AG04450 (cell line): Measurements from ENCODE around the gene NCKAP5L. TPM values are rescaled to one million over a fixed set of nuclear protein-coding genes. Genes with fewer than 3 reads are reported as not detected.
A peak's percentile ranks its signal among the peaks of the same experiment; 100 is the strongest.

Source experiments
- CTCF ChIA-PET: fragments of 300-600, 350-600 bp; formaldehyde crosslinking; extraction: SDS; loops from one replicate; lab custom pipeline; 2022; ENCODE audit warnings: antibody characterized with exemption, inconsistent platforms; lab: Charles Lee
- POLR2A ChIA-PET: fragments of 350-600 bp; formaldehyde crosslinking; extraction: SDS; loops from one replicate; lab custom pipeline; 2021; ENCODE audit warnings: antibody characterized with exemption, inconsistent platforms; lab: Yijun Ruan, JAX
- DNase-seq: peaks from one replicate; pipeline ENCODE4 v3.0.0-alpha.2; 2011; ENCODE audit warnings: low read depth, low spot score
- H3K27ac ChIP-seq: one replicate; pipeline ENCODE4 v1.5.1; 2012; ENCODE audit warnings: low read depth, low read length, control low read depth
- H3K27me3 ChIP-seq: one replicate; pipeline ENCODE4 v1.6.0; 2012; ENCODE audit warnings: low read length; ENCODE audit not compliant: control insufficient read depth, insufficient read depth
- H3K4me3 ChIP-seq: 2 replicates; pipeline ENCODE4 v1.5.1; 2011; ENCODE audit warnings: mild to moderate bottlenecking, low read depth, low read length, control low read depth
- H3K9me3 ChIP-seq: 2 replicates; pipeline ENCODE4 v1.5.1; 2012; ENCODE audit warnings: low read length; ENCODE audit not compliant: control insufficient read depth, insufficient read depth
- CTCF ChIP-seq: IDR thresholded peaks from 2 replicates; pipeline ENCODE4 v1.5.1; 2011; ENCODE audit warnings: low read depth, low read length, control low read depth, inconsistent platforms
- polyA plus RNA-seq: library from polyadenylated mRNA; depleted of rRNA; stranded (reverse); fragments of >200 nt; gene quantifications from 2 replicates; pipeline ENCODE4 v1.2.3, GENCODE V29; 2011

The NCKAP5L gene
- polyA plus RNA-seq, 1 experiment = 5.6 TPM

- H3K27me3 ChIP-seq = peaks cover 18% of the 10 kb centered on the region
- no peak for DNase-seq
- ChIA-PET POLR2A (interaction anchor here (1.1 to 1.4 kb wide), 4 partner anchors 41 to 198 kb away, joined by 3 to 7 read pairs (median 4); partner anchors contain the start of gene TMBIM6), CTCF (interaction anchor here (0.6 to 4.0 kb wide), 9 partner anchors 10 to 562 kb away, joined by 3 to 21 read pairs (median 5); no protein-coding TSS in a partner anchor)
- no peak overlapping the region for H3K4me3 ChIP-seq
- H3K9me3 ChIP-seq = no peaks in the 10 kb centered on the region
- no peak for TF ChIP-seq CTCF
- peak overlapping the region; percentile 65 for H3K27ac ChIP-seq
These were observed 40.2 kb upstream of the NCKAP5L start for GRCh38 chr12:49868449-49868848.

GRCh38 chr12:49867570-49868341 lies 39.5 kb upstream of the NCKAP5L start:
- Histone ChIP-seq H3K27me3 (peaks cover 23% of the 10 kb centered on the region), H3K27ac (no peak overlapping the region), H3K9me3 (no peaks in the 10 kb centered on the region), H3K4me3 (no peak overlapping the region)
- DNase-seq = no peak
- ChIA-PET CTCF (interaction anchor here (0.6 to 4.0 kb wide), 19 partner anchors 9 to 604 kb away, joined by 3 to 21 read pairs (median 5); partner anchors contain the start of gene BCDIN3D), POLR2A (no interaction called here)
- no peak for TF ChIP-seq CTCF

DNA sequence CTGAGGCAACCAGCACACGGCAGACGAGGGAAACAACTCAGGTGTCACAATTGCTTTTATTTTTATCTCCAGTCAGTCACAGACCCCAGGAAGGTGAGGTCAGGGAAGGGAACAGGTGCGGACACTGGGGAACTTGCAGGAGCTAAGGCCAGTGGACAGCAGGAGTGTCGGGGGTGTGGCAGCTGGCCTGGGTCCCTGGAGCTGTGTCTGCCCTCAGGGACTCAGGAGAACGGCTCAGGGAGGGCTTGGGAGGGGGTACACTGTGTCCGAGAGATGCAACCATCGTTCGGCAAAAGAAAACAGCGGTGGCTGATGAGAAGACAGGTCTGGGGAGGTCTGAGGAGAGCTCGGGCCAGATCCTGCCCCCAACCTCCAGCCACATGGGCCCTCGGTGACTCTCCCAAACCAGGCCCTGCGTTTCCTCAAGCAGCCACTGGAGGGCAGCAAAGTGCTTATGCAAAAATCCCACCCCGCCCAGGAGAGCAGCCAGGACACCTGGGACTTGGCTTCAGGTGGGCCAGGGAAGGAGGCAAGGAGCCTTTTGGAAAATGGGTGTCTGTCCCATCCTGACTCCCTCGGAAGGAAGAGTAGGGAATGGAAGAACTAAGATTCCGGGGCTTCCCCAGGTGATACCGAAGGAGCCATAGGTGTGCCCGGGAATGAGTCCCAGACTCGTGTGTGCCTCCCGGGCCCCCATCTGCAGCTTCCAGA lies 38.8 kb upstream of the NCKAP5L start:
- POLR2A ChIA-PET = no interaction called here
- peak; percentile 98 for TF ChIP-seq CTCF
- H3K27ac ChIP-seq = no peak overlapping the region
- peaks cover 23% of the 10 kb centered on the region for H3K27me3 ChIP-seq
- no peak overlapping the region for H3K4me3 ChIP-seq
- DNase-seq = peak; percentile 15
- no peaks in the 10 kb centered on the region for H3K9me3 ChIP-seq
- CTCF ChIA-PET = interaction anchor here (0.6 to 4.0 kb wide), 22 partner anchors 9 to 603 kb away, joined by 3 to 21 read pairs (median 4); partner anchors contain the start of gene BCDIN3D

- ChIA-PET POLR2A (no interaction called here), CTCF (interaction anchor here (0.5 to 4.0 kb wide), 6 partner anchors 9 to 205 kb away, joined by 3 to 21 read pairs (median 12); no protein-coding TSS in a partner anchor)
- no peaks in the 10 kb centered on the region for H3K9me3 ChIP-seq
- no peak overlapping the region for H3K4me3 ChIP-seq
- H3K27ac ChIP-seq = no peak overlapping the region
- peaks cover 23% of the 10 kb centered on the region for H3K27me3 ChIP-seq
- TF ChIP-seq CTCF = no peak
- no peak for DNase-seq
These were observed 37.5 kb upstream of the NCKAP5L start for GRCh38 chr12:49865782-49866135.
